HL-60 (cell line): Measurements from ENCODE around the gene ADO.

Source experiments
- REST ChIP-seq: IDR thresholded peaks from 2 replicates; pipeline ENCODE4 v1.6.1; 2012; ENCODE audit warnings: low read depth; ENCODE audit not compliant: insufficient replicate concordance
- TF ChIP-seq, protein P1 (sequence below): IDR thresholded peaks from one replicate; pipeline ENCODE4 v1.5.1; 2011; ENCODE audit warnings: low read length, control low read depth, inconsistent platforms; ENCODE audit not compliant: insufficient read depth

DNA sequence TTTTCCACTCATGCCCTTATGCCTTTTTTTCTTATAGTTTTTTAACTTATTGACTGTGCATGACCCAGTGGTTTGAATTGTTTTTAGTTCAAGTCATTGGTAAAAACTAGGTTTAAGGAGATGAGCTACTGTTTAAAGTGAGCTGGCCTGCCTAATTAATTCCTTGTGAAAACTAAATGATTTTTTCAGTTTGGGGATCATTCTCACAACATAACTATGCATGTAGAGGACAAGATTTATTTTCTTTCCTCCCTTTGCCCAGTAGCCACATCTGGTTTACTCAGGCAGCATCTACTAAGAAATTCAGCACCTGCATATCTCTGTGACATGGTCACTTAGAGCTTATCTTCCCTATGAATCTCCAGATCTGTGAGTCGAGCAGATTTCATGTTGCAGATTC lies 1.7 kb downstream of the ADO start:
- TF ChIP-seq, protein P1, sequence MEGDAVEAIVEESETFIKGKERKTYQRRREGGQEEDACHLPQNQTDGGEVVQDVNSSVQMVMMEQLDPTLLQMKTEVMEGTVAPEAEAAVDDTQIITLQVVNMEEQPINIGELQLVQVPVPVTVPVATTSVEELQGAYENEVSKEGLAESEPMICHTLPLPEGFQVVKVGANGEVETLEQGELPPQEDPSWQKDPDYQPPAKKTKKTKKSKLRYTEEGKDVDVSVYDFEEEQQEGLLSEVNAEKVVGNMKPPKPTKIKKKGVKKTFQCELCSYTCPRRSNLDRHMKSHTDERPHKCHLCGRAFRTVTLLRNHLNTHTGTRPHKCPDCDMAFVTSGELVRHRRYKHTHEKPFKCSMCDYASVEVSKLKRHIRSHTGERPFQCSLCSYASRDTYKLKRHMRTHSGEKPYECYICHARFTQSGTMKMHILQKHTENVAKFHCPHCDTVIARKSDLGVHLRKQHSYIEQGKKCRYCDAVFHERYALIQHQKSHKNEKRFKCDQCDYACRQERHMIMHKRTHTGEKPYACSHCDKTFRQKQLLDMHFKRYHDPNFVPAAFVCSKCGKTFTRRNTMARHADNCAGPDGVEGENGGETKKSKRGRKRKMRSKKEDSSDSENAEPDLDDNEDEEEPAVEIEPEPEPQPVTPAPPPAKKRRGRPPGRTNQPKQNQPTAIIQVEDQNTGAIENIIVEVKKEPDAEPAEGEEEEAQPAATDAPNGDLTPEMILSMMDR = no peak
- no peak for TF ChIP-seq REST
